DMS79 treated with DMSO at 0.1 percent for 48 hours (cell line): ENCODE measurements around the gene COX6B2.
"Not testable (repeated sequence)": the region's sequence is repeated elsewhere in the genome, so short reads cannot be mapped to it uniquely, and the experiment has no call there.

Source experiments
- DNase-seq: peaks from one replicate; lab custom pipeline; 2025; lab: John Stamatoyannopoulos, UW

Gene COX6B2, protein sequence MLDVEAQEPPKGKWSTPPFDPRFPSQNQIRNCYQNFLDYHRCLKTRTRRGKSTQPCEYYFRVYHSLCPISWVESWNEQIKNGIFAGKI

DNA sequence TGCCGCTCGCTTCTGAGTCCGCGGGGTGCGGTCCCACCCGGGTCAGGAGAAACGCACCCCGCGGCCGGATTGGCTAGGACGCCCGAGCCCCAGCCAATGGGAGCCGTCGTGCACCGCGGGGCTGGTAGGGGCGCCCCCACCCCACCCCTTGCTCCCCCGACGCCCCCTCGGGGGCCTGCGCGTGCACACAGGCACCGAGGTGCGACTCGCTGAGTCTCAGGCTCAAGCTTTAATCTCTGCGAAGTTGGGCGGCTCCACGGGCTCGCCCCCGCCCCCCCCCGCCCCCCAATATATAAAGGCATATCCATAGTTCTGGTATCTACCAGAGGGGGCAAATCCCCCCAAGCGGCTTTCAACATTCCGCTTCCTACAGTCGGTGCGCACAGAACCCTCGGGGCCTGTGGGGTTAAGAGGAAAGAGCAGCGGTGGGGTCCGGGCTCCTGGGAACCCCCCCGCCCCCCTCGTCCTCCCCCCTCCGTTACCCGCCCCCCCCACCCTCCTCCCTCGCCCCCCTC lies at the start of gene COX6B2:
Gene COX6B2, minus strand, starts transcription at position 22 of the 515 bp plus-strand sequence. CDS start 198 bp downstream, outside the sequence.
- DNase-seq = no peak

- no peak for DNase-seq
These were observed 48.0 kb upstream of the COX6B2 start for GRCh38 chr19:55402509-55402908.

GRCh38 chr19:55401390-55401789 lies 46.9 kb upstream of the COX6B2 start:
- DNase-seq = not testable (repeated sequence)

- no peak for DNase-seq
These were observed 46.0 kb upstream of the COX6B2 start for GRCh38 chr19:55400281-55401087.

DNA sequence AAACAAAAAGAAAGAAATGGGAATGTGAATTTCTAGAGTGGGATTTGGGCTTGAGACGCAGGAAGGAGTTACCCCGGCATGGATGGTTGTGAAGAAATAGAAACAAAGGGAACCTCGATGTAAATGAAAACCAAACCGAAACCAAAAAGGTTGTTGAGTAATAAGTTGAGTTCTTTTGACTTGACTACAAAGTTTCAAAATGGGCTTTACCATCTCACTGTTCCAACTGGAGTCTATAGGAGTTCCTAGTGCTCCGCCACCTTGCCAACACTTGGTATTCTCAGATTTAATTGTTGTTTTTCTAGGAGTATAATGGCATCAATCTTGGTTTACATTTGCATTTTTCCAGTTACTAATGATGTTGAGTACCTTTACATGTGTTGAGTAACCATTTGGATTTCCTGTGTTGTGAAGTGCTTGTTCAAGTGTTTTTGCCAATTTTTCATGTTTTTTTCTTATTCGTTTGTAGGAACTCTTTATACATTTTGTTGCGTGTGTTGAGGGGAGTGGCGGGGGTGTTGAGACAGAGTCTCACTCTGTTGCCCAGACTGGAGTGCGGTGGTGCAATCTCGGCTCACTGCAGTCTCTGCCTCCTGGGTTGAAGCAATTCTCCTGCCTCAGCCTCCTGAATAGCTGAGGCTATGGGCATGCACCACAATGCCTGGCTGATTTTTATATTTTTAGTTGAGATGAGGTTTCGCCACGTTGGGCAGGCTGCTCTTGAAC lies 43.8 kb upstream of the COX6B2 start:
- no peak for DNase-seq

- no peak for DNase-seq
These were observed 38.6 kb upstream of the COX6B2 start for GRCh38 chr19:55392820-55393761.

- DNase-seq = no peak
These were observed 37.4 kb upstream of the COX6B2 start for GRCh38 chr19:55391702-55392615.

GRCh38 chr19:55391191-55391670 lies 36.7 kb upstream of the COX6B2 start:
- DNase-seq = no peak

- DNase-seq = no peak
These were observed 36.0 kb upstream of the COX6B2 start for GRCh38 chr19:55390461-55390880.

GRCh38 chr19:55389386-55390317 lies 35.1 kb upstream of the COX6B2 start:
- no peak for DNase-seq

DNA sequence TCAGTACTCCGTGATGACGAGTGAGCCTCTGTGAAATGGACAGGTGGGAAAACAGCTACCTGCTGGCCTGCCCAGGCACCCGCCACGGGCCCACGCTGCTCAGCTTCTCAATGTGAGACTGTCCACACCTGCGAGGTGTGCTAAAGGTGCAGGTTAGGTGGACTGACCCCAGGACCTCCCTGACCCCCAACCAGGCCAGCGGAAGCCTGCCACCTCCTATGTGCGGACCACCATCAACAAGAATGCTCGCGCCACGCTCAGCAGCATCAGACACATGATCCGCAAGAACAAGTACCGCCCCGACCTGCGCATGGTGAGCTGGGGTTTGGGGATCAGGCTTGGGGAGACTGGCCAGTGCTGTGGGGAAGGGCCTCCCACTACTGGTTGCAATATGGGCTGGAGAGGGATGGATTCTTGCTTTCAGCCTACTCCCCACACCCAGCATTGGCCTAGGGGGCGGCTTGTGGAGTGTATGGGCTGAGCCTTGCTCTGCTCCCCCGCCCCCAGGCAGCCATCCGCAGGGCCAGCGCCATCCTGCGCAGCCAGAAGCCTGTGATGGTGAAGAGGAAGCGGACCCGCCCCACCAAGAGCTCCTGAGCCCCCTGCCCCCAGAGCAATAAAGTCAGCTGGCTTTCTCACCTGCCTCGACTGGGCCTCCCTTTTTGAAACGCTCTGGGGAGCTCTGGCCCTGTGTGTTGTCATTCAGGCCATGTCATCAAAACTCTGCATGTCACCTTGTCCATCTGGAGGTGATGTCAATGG lies 33.4 kb upstream of the COX6B2 start:
- DNase-seq = no peak

DNA sequence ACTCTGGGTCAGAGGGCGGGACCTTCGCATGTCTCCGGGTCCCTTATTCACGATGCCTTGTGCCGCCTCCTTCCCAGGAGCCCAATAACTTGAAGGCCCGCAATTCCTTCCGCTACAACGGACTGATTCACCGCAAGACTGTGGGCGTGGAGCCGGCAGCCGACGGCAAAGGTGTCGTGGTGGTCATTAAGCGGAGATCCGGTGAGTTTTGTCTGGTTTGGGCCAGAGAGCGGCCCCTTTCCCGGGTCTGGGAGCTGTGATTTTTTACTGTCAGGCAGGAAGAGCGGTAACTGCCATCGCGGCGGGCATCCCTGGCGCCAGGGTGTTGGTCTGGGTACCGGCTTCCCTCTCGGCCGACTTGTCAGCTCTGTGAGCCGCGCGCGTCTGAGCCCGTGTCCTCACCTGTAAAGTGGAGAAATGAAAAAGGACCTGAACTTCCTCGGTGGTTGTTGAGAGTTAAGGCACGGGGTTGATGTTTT lies 32.0 kb upstream of the COX6B2 start:
- no peak for DNase-seq

GRCh38 chr19:55385724-55386492 lies 31.4 kb upstream of the COX6B2 start, which contains the start of gene RPL28:
TSS of gene RPL28 (plus strand) at chr19:55385932. CDS start at chr19:55386358, 426 bp downstream.
- peak; percentile 97 for DNase-seq

DNA sequence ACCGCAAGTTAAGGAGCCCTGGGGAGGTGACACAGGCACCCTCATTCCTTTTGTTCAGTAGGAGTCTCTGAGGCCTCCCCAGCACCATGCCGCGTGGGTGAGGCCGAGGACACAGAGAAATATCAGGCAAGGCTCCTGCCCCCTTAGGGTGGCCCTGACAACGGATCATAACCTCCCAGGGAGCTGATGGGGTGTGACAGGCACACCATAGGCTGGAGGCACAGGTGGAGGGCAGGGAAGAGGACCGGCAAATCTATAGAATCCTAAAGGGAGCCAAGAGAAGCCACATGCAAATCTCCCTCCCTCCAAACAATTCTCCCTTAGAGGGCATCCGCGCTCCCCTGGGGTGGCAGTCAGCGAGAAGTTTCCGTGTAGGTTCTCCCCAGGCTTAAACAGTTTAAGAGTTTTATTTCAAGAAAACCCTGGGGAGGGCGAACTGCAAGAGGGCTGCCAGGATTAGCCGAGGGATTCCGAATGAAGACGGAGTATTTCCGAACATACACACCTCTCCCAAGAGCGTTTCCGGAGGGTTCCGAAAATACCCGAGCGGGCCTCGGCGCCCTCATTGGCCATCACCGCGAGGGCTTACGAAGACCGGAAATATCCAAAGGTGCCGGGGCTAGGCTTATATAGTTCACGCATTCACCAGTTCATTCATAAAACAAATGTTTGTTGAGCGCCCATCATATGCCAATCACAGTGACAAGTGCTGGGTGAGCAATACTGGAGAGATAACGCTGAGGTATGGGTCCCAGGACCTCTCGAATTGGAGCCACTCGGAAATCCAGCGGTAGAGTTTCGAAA lies 30.6 kb upstream of the COX6B2 start:
- peak; percentile 97 for DNase-seq

DNA sequence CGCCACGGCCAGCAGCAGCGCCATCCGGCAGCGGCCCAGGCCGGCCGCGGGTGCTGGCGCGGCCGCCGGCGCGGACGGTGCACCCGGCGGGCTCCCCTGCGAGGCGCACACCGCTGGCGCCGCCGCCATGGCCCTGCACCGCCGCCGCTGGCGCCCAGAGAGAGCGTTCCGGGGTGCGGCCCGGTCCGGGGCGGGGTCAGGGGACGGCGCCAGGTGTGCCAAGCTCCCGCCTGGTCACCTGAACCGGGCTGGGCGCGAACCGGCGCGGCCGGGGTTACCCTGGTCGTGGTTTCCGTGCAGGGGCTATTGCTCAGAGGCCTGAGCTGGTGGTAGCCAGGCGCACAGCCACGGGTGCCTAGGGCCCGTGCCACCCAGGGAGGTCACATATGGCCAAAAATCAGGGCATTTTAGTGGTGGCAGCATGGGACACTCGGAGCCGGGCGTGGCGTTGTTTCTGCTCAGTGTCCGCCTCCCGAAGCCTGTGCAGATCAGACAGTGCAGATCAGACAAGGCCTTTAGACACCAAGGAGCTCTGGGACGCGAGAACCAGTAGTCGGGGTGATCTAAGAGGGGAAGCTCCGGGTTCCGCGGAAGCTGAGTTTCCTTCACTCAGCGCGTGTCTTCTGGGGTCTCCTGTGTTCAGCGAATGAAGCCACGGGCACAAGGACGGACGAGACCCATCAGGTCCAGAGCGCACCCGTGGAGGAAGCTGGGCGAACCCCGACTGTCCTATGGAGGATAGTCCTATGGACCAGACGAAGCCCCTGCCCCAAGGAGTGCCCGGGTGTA lies 29.8 kb upstream of the COX6B2 start, which contains the start of gene TMEM238:
Gene TMEM238, minus strand, starts transcription at position 162 of the 789 bp plus-strand sequence. Its CDS starts 33 bp downstream, at position 129.
- DNase-seq = peak; percentile 50
